ENCODE results near the gene CHD6.

CHD6 gene

DNA sequence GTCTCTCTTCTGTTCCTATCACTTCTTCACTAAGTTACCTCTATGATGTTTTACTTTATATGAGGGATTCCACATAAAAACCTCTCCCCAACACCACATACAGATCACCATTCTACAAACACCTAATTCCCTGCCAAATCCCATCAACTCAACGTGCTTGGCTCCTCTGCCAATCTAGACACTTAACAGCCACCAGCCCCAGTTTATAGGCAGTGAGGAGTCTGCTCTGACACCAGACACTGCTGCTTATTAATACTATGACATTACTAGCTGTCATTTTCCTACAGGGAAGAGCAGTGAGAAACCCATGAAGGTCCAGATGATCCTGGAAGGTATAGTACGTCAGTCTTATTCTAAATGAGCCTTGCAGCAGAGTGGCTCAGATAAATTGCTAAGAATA is 104.3 kb downstream of the CHD6 start:
- H2BK120ac ChIP-seq (ENCODE audit: low read depth, low read length), result no peak overlapping the region
- H2AFZ ChIP-seq (ENCODE audit: low read depth, low read length), result no peak overlapping the region
- H3K4me3 ChIP-seq (ENCODE audit: insufficient read depth in 1 of 2, low read depth in 1 of 2, low read length in 2 of 2), result no peak overlapping the region
- 78% methylated on average over 2 of the region's 2 CpGs for WGBS
- no peak overlapping the region for H3K4ac ChIP-seq (ENCODE audit: low read depth in 1 of 2, low read length in 2 of 2)
- no peak overlapping the region for H3K18ac ChIP-seq (ENCODE audit: low read depth in 1 of 2, low read length in 2 of 2)
- peaks cover 9% of the 10 kb centered on the region for H3K4me1 ChIP-seq (ENCODE audit: control insufficient read depth, insufficient read depth, low read depth, low read length)
- no peaks in the 10 kb centered on the region for H3K27me3 ChIP-seq (ENCODE audit: control insufficient read depth in 1 of 2, insufficient read depth in 1 of 2, low read length in 2 of 2)
- no peak overlapping the region for H2AK5ac ChIP-seq (ENCODE audit: low read length, severe bottlenecking)
- no peak overlapping the region for H3K4me2 ChIP-seq (ENCODE audit: low read length, poor library complexity, severe bottlenecking)
- H3K79me1 ChIP-seq (replicated peaks; ENCODE audit: low read length, poor library complexity, severe bottlenecking), result peaks cover 38% of the 10 kb centered on the region
- H4K8ac ChIP-seq (ENCODE audit: low read length), result no peak overlapping the region
- H3K36me3 ChIP-seq (ENCODE audit: control insufficient read depth in 1 of 2, insufficient read depth in 2 of 2, low read depth in 1 of 2, low read length in 2 of 2), result peaks cover 13 to 41% of the 10 kb centered on the region in 2 experiments
- H2BK5ac ChIP-seq (ENCODE audit: low read depth, low read length, poor library complexity, severe bottlenecking), result no peak overlapping the region
- no peak overlapping the region for H3K9ac ChIP-seq (ENCODE audit: low read length)
- no peak overlapping the region for H3K23ac ChIP-seq (ENCODE audit: low read length in 2 of 2)
- no peak for DNase-seq
- no peak overlapping the region for H2BK15ac ChIP-seq (ENCODE audit: low read depth, poor library complexity, severe bottlenecking)
- no peaks in the 10 kb centered on the region for H3K9me3 ChIP-seq (ENCODE audit: control insufficient read depth, low read length)
- no peak overlapping the region for H3K27ac ChIP-seq (ENCODE audit: low read length, poor library complexity, severe bottlenecking)
- H2BK12ac ChIP-seq (ENCODE audit: low read length in 2 of 2), result no peak overlapping the region
- no peak overlapping the region for H3K14ac ChIP-seq (ENCODE audit: low read length in 2 of 2)
- no peak overlapping the region for H4K91ac ChIP-seq (ENCODE audit: low read length)

DNA sequence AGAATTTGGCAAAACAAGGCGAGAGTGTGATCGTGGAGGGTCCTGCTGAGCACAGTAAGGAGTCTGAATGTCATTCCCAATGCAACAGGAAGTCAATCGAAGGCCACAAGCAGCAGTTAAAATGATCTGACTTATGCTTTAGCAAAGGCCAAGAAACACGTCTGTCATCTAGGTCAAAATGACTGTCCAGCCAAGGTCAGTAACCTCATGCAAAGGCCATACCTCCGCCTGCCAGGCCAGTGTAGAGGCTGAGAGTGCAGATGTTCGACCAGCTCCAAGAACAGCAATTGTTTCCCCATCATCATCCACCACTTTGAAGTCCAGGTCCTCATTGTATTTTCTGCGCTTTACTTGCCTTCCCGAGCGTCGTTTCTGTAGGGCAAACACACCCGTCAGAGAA is 105.6 kb downstream of the CHD6 start:
- Histone ChIP-seq H3K9me3 (ENCODE audit: control insufficient read depth, low read length) (no peaks in the 10 kb centered on the region), H3K4me2 (ENCODE audit: low read length, poor library complexity, severe bottlenecking) (no peak overlapping the region), H2BK5ac (ENCODE audit: low read depth, low read length, poor library complexity, severe bottlenecking) (no peak overlapping the region), H3K36me3 (ENCODE audit: control insufficient read depth in 1 of 2, insufficient read depth in 2 of 2, low read depth in 1 of 2, low read length in 2 of 2) (peaks cover 13 to 45% of the 10 kb centered on the region in 2 experiments), H4K8ac (ENCODE audit: low read length) (no peak overlapping the region), H3K18ac (ENCODE audit: low read depth in 1 of 2, low read length in 2 of 2) (no peak overlapping the region), H2BK15ac (ENCODE audit: low read depth, poor library complexity, severe bottlenecking) (no peak overlapping the region), H3K4ac (ENCODE audit: low read depth in 1 of 2, low read length in 2 of 2) (no peak overlapping the region), H2BK120ac (ENCODE audit: low read depth, low read length) (no peak overlapping the region), H2BK12ac (ENCODE audit: low read length in 2 of 2) (no peak overlapping the region), H3K27ac (ENCODE audit: low read length, poor library complexity, severe bottlenecking) (no peak overlapping the region), H2AFZ (ENCODE audit: low read depth, low read length) (no peak overlapping the region), H2AK5ac (ENCODE audit: low read length, severe bottlenecking) (no peak overlapping the region), H3K9ac (ENCODE audit: low read length) (no peak overlapping the region), H3K4me3 (ENCODE audit: insufficient read depth in 1 of 2, low read depth in 1 of 2, low read length in 2 of 2) (no peak overlapping the region), H3K27me3 (ENCODE audit: control insufficient read depth in 1 of 2, insufficient read depth in 1 of 2, low read length in 2 of 2) (no peaks in the 10 kb centered on the region), H3K14ac (ENCODE audit: low read length in 2 of 2) (no peak overlapping the region), H3K4me1 (ENCODE audit: control insufficient read depth, insufficient read depth, low read depth, low read length) (peaks cover 11% of the 10 kb centered on the region), H3K23ac (ENCODE audit: low read length in 2 of 2) (no peak overlapping the region), H4K91ac (ENCODE audit: low read length) (no peak overlapping the region), H3K79me1 (replicated peaks; ENCODE audit: low read length, poor library complexity, severe bottlenecking) (peaks cover 39% of the 10 kb centered on the region)
- WGBS, result 93% methylated on average over 11 of the region's 11 CpGs
- no peak for DNase-seq

DNA sequence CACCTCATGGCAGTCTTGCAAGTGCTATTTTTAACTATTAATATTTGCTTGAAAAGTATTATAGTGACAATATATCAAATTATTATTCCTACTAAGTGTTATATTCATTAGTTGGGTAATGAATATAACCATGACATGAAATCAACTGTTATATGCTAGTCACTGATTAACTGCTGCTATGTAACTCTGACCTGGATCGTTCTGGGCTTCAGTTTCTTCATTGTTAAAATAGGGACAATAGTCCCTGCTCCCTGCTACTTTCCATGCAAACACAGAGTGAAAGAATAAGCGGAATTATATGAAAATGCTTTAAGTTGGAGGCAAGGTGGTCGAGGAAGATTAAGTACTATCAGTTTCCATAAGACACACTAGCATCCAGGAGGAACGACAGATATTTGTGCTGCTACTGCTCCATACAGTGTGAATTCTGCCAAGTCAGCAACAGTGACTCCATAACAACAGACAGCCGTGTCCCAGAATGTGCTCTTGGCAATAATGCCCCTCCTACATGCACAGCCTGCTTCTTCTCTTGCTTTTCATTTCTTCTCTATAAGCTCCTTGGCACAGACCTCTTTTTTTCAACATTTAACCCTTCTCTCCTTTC is 107.2 kb downstream of the CHD6 start:
- Histone ChIP-seq H2BK15ac (ENCODE audit: low read depth, poor library complexity, severe bottlenecking) (no peak overlapping the region), H4K8ac (ENCODE audit: low read length) (no peak overlapping the region), H3K36me3 (ENCODE audit: control insufficient read depth in 1 of 2, insufficient read depth in 2 of 2, low read depth in 1 of 2, low read length in 2 of 2) (peaks cover 13 to 49% of the 10 kb centered on the region in 2 experiments), H2BK120ac (ENCODE audit: low read depth, low read length) (no peak overlapping the region), H2BK12ac (ENCODE audit: low read length in 2 of 2) (no peak overlapping the region), H3K4me3 (ENCODE audit: insufficient read depth in 1 of 2, low read depth in 1 of 2, low read length in 2 of 2) (no peak overlapping the region), H3K4ac (ENCODE audit: low read depth in 1 of 2, low read length in 2 of 2) (peak overlapping the region in 1 of 2 experiments; percentile 57), H2BK5ac (ENCODE audit: low read depth, low read length, poor library complexity, severe bottlenecking) (no peak overlapping the region), H3K9ac (ENCODE audit: low read length) (no peak overlapping the region), H3K4me2 (ENCODE audit: low read length, poor library complexity, severe bottlenecking) (no peak overlapping the region), H3K4me1 (ENCODE audit: control insufficient read depth, insufficient read depth, low read depth, low read length) (peaks cover 11% of the 10 kb centered on the region), H3K23ac (ENCODE audit: low read length in 2 of 2) (no peak overlapping the region), H3K79me1 (replicated peaks; ENCODE audit: low read length, poor library complexity, severe bottlenecking) (peaks cover 32% of the 10 kb centered on the region), H2AK5ac (ENCODE audit: low read length, severe bottlenecking) (no peak overlapping the region), H3K14ac (ENCODE audit: low read length in 2 of 2) (no peak overlapping the region), H3K9me3 (ENCODE audit: control insufficient read depth, low read length) (no peaks in the 10 kb centered on the region), H3K18ac (ENCODE audit: low read depth in 1 of 2, low read length in 2 of 2) (no peak overlapping the region), H4K91ac (ENCODE audit: low read length) (no peak overlapping the region), H3K27me3 (ENCODE audit: control insufficient read depth in 1 of 2, insufficient read depth in 1 of 2, low read length in 2 of 2) (no peaks in the 10 kb centered on the region), H3K27ac (ENCODE audit: low read length, poor library complexity, severe bottlenecking) (no peak overlapping the region), H2AFZ (ENCODE audit: low read depth, low read length) (no peak overlapping the region)
- DNase-seq, result no peak
- 89% methylated on average over 5 of the region's 5 CpGs for WGBS

DNA sequence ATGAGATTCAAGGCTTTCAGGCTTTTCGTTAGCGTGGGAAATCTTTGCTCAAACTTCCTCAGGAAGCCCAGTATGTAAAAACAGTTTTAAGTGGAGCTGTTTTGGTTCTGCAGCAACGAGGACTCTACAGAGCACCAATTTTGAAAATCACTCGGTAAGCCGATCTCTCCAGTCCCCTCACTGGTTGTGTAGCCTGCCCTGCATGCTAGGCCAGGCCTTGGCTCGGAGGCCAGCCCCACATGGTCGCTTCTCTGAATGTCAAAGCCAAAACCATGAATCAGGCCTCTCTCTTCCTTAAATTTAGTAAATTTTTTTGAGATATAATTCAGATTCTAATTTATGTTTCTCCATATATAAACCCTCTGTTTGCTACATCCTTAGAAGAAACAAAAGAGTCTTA is 108.0 kb downstream of the CHD6 start:
- H3K79me1 ChIP-seq (replicated peaks; ENCODE audit: low read length, poor library complexity, severe bottlenecking), result peaks cover 34% of the 10 kb centered on the region
- H3K4ac ChIP-seq (ENCODE audit: low read depth in 1 of 2, low read length in 2 of 2), result no peak overlapping the region
- no peak overlapping the region for H3K23ac ChIP-seq (ENCODE audit: low read length in 2 of 2)
- H2BK12ac ChIP-seq (ENCODE audit: low read length in 2 of 2), result no peak overlapping the region
- WGBS, result 83% methylated on average over 6 of the region's 7 CpGs
- no peaks in the 10 kb centered on the region for H3K9me3 ChIP-seq (ENCODE audit: control insufficient read depth, low read length)
- no peak overlapping the region for H3K14ac ChIP-seq (ENCODE audit: low read length in 2 of 2)
- no peak overlapping the region for H2BK15ac ChIP-seq (ENCODE audit: low read depth, poor library complexity, severe bottlenecking)
- H3K27me3 ChIP-seq (ENCODE audit: control insufficient read depth in 1 of 2, insufficient read depth in 1 of 2, low read length in 2 of 2), result no peaks in the 10 kb centered on the region
- peaks cover 11% of the 10 kb centered on the region for H3K4me1 ChIP-seq (ENCODE audit: control insufficient read depth, insufficient read depth, low read depth, low read length)
- no peak overlapping the region for H4K8ac ChIP-seq (ENCODE audit: low read length)
- H3K9ac ChIP-seq (ENCODE audit: low read length), result no peak overlapping the region
- DNase-seq, result no peak
- H2AK5ac ChIP-seq (ENCODE audit: low read length, severe bottlenecking), result no peak overlapping the region
- no peak overlapping the region for H2AFZ ChIP-seq (ENCODE audit: low read depth, low read length)
- no peak overlapping the region for H4K91ac ChIP-seq (ENCODE audit: low read length)
- H3K36me3 ChIP-seq (ENCODE audit: control insufficient read depth in 1 of 2, insufficient read depth in 2 of 2, low read depth in 1 of 2, low read length in 2 of 2), result peaks cover 13 to 49% of the 10 kb centered on the region in 2 experiments
- no peak overlapping the region for H2BK120ac ChIP-seq (ENCODE audit: low read depth, low read length)
- H3K27ac ChIP-seq (ENCODE audit: low read length, poor library complexity, severe bottlenecking), result no peak overlapping the region
- peak overlapping the region in 1 of 2 experiments; percentile 3 for H3K4me3 ChIP-seq (ENCODE audit: insufficient read depth in 1 of 2, low read depth in 1 of 2, low read length in 2 of 2)
- H2BK5ac ChIP-seq (ENCODE audit: low read depth, low read length, poor library complexity, severe bottlenecking), result no peak overlapping the region
- no peak overlapping the region for H3K4me2 ChIP-seq (ENCODE audit: low read length, poor library complexity, severe bottlenecking)
- no peak overlapping the region for H3K18ac ChIP-seq (ENCODE audit: low read depth in 1 of 2, low read length in 2 of 2)
